Ascending aorta (tissue), 2 donors: ENCODE measurements around the gene OSM. TPM values are rescaled to one million over a fixed set of nuclear protein-coding genes. Genes with fewer than 3 reads are reported as not detected.

Source experiments
- DNase-seq, 2 donors: peaks; one replicate each; pipeline ENCODE4 v3.0.0-alpha.2; 2019; ENCODE audit warnings: low spot score in 2 of 2
- H3K27ac ChIP-seq, 2 donors: fragments of 200-600 bp; sonication (generic); one replicate each; pipeline ENCODE4 v1.5.1; 2016 to 2017; ENCODE audit warnings: mild to moderate bottlenecking in 1 of 2
- H3K27me3 ChIP-seq: fragments of 200-600 bp; sonication (generic); one replicate; pipeline ENCODE4 v1.5.1; 2017
- H3K36me3 ChIP-seq, 2 donors: fragments of 200-600 bp; sonication (generic); one replicate each; pipeline ENCODE4 v1.5.1; 2016
- H3K4me1 ChIP-seq, 2 donors: fragments of 200-600 bp; sonication (generic); one replicate each; pipeline ENCODE4 v1.5.1; 2016 to 2017; ENCODE audit warnings: mild to moderate bottlenecking in 1 of 2
- H3K4me3 ChIP-seq, 2 donors: fragments of 200-600 bp; sonication (generic); one replicate each; pipeline ENCODE4 v1.5.1; 2016 to 2017; ENCODE audit warnings: mild to moderate bottlenecking in 1 of 2
- H3K9me3 ChIP-seq, 2 donors: fragments of 200-600 bp; sonication (generic); one replicate each; pipeline ENCODE4 v1.5.1; 2016
- intact Hi-C: fragments of 100-400 bp; cut with DNase I; formaldehyde crosslinking; loops from one replicate; pipeline ENCODE4 v1.15.1; 2023
- total RNA-seq: library from RNA; depleted of rRNA; stranded (reverse); fragments of >200 nt; gene quantifications from one replicate; pipeline ENCODE4 v1.1.0, GENCODE V29; 2016
- TF ChIP-seq, protein P1 (sequence below), 3 experiments: fragments of 200-600 bp in 2 of 3; fragments of 450-650 bp in 1 of 3; sonication (generic) in 2 of 3; IDR thresholded peaks; one replicate each; pipeline ENCODE4 v1.5.1; 2016 to 2019; ENCODE audit warnings: antibody characterized with exemption in 3 of 3, mild to moderate bottlenecking in 1 of 3, moderate library complexity in 1 of 3

OSM gene
- total RNA-seq, 1 donor from 2014 or later = not detected

GRCh38 chr22:30277547-30278344 lies 11.1 kb upstream of the OSM start:
- Histone ChIP-seq H3K27me3 (no peaks in the 10 kb centered on the region), H3K4me3 (peak overlapping the region in 1 of 2 donors; percentile 22), H3K27ac (peak overlapping the region; percentile 70 to 77), H3K4me1 (peaks cover 7 to 13% of the 10 kb centered on the region in 2 donors), H3K9me3 (no peaks in the 10 kb centered on the region), H3K36me3 (peaks cover 0 to 3% of the 10 kb centered on the region in 2 donors)
- TF ChIP-seq, protein P1, sequence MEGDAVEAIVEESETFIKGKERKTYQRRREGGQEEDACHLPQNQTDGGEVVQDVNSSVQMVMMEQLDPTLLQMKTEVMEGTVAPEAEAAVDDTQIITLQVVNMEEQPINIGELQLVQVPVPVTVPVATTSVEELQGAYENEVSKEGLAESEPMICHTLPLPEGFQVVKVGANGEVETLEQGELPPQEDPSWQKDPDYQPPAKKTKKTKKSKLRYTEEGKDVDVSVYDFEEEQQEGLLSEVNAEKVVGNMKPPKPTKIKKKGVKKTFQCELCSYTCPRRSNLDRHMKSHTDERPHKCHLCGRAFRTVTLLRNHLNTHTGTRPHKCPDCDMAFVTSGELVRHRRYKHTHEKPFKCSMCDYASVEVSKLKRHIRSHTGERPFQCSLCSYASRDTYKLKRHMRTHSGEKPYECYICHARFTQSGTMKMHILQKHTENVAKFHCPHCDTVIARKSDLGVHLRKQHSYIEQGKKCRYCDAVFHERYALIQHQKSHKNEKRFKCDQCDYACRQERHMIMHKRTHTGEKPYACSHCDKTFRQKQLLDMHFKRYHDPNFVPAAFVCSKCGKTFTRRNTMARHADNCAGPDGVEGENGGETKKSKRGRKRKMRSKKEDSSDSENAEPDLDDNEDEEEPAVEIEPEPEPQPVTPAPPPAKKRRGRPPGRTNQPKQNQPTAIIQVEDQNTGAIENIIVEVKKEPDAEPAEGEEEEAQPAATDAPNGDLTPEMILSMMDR (IDR thresholded peaks at IDR 0.05) = no peak
- intact Hi-C loops = no loop called here
- no peak for DNase-seq

- intact Hi-C loops = no loop called here
- Histone ChIP-seq H3K27ac (no peak overlapping the region), H3K36me3 (no peaks in the 10 kb centered on the region), H3K4me3 (no peak overlapping the region), H3K27me3 (no peaks in the 10 kb centered on the region), H3K9me3 (no peaks in the 10 kb centered on the region), H3K4me1 (peaks cover 7 to 13% of the 10 kb centered on the region in 2 donors)
- DNase-seq = no peak
- TF ChIP-seq, protein P1 (IDR thresholded peaks at IDR 0.05) = no peak
Observed at GRCh38 chr22:30276039-30276438, 9.4 kb upstream of the OSM start.

DNA sequence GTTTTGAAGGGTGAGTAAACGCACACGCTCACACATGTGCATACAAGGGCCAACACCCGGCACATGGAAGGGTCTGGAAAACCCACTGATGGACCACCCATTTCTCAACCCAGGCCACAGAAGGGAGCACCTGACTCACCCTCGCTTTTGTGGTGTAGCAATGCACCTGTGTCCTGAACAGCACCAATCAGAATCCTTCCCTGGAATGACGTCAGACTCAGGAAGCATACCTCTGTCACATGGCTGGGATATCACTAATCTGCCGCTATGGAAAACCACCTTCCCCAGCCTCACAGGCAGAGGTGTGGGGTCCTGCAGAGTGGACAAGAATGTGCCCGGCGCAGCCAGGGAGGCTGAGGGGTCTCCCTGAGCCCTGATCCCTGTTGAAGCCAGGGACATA lies 9.0 kb upstream of the OSM start:
- Histone ChIP-seq H3K27me3 (no peaks in the 10 kb centered on the region), H3K4me3 (no peak overlapping the region), H3K27ac (no peak overlapping the region), H3K4me1 (peaks cover 7 to 13% of the 10 kb centered on the region in 2 donors), H3K36me3 (no peaks in the 10 kb centered on the region), H3K9me3 (no peaks in the 10 kb centered on the region)
- intact Hi-C loops = no loop called here
- TF ChIP-seq, protein P1 (IDR thresholded peaks at IDR 0.05) = no peak
- DNase-seq = no peak

GRCh38 chr22:30274437-30274812 lies 7.8 kb upstream of the OSM start:
- H3K27ac ChIP-seq = no peak overlapping the region
- no peak for DNase-seq
- H3K9me3 ChIP-seq = no peaks in the 10 kb centered on the region
- H3K4me1 ChIP-seq = peaks cover 7 to 13% of the 10 kb centered on the region in 2 donors
- TF ChIP-seq, protein P1 (IDR thresholded peaks at IDR 0.05) = no peak
- intact Hi-C loops = no loop called here
- no peaks in the 10 kb centered on the region for H3K27me3 ChIP-seq
- H3K36me3 ChIP-seq = no peaks in the 10 kb centered on the region
- no peak overlapping the region for H3K4me3 ChIP-seq

GRCh38 chr22:30273711-30274436 lies 7.2 kb upstream of the OSM start:
- Histone ChIP-seq H3K4me3 (no peak overlapping the region), H3K36me3 (no peaks in the 10 kb centered on the region), H3K9me3 (no peaks in the 10 kb centered on the region), H3K27ac (no peak overlapping the region), H3K27me3 (no peaks in the 10 kb centered on the region), H3K4me1 (peaks cover 7 to 13% of the 10 kb centered on the region in 2 donors)
- TF ChIP-seq, protein P1 (IDR thresholded peaks at IDR 0.05) = no peak
- DNase-seq = no peak
- intact Hi-C loops = no loop called here
